ENCODE results near the gene SLC12A4. TPM values are rescaled to one million over a fixed set of nuclear protein-coding genes. Genes with fewer than 3 reads are reported as not detected.

SLC12A4 gene
- total and polyA plus RNA-seq, 2 of the 13 experiments (the other 11 are each of a cell fraction or from before 2014, with no cell fraction given) = 65.1 to 84.3 TPM

- Histone ChIP-seq H2AFZ (ENCODE audit: low read length) (no peak overlapping the region), H3K4me1 (ENCODE audit: insufficient read depth, low read length) (peaks cover 42% of the 10 kb centered on the region), H3K4me2 (ENCODE audit: low read depth, low read length) (no peak overlapping the region), H3K27ac (ENCODE audit: extremely low read length, insufficient read depth, low read length) (no peak overlapping the region), H3K9me3 (ENCODE audit: low read length) (no peaks in the 10 kb centered on the region), H3K4me3 (replicated peaks in 1 of 3; ENCODE audit: insufficient read depth in 1 of 3, low read depth in 2 of 3, low read length in 3 of 3) (no peak overlapping the region), H3K9ac (ENCODE audit: insufficient read depth, low read depth, low read length) (no peak overlapping the region), H3K79me2 (ENCODE audit: insufficient read depth, low read length) (peaks cover 56% of the 10 kb centered on the region), H3K36me3 (replicated peaks in 1 of 2; ENCODE audit: control insufficient read depth in 1 of 2, insufficient read depth in 2 of 2, low read length in 2 of 2) (peaks cover 47 to 63% of the 10 kb centered on the region in 2 experiments), H4K20me1 (ENCODE audit: insufficient read depth, low read length) (peaks cover 18% of the 10 kb centered on the region), H3K27me3 (ENCODE audit: control insufficient read depth in 1 of 2, insufficient read depth in 2 of 2, low read length in 2 of 2) (no peaks in the 10 kb centered on the region; a peak in 1 of 5 replicates)
- DNase-seq (ENCODE audit: low spot score) (no peak), FAIRE-seq (no peak), ATAC-seq (no peak)
- 99% methylated on average over 8 of the region's 8 CpGs for WGBS (ENCODE audit: low lambda C conversion rate)
- BruUV-seq (replicated peaks) = no TSS peak
- TF ChIP-seq HOXD1 (CRISPR knock-in tag; IDR thresholded peaks at IDR 0.05) (0 out of 2 replicates have a peak, but pooled peaks have one; percentile 40), POLR2A (IDR thresholded peaks at IDR 0.05; ENCODE audit: insufficient read depth in 1 of 2, low read depth in 2 of 2, low read length in 2 of 2) (0 out of 4 replicates have a peak, but pooled peaks of 1 of the 2 experiments have one; percentile 2), EHMT2 (IDR thresholded peaks at IDR 0.05; ENCODE audit: borderline replicate concordance, low read depth, low read length) (no peak), RBM22 (optimal IDR thresholded peaks at IDR 0.05; ENCODE audit: low read length) (peak; percentile 58), MEF2D (CRISPR knock-in tag; IDR thresholded peaks at IDR 0.05) (0 out of 2 replicates have a peak, but pooled peaks have one; percentile 24)
- TF ChIP-seq, protein P1, sequence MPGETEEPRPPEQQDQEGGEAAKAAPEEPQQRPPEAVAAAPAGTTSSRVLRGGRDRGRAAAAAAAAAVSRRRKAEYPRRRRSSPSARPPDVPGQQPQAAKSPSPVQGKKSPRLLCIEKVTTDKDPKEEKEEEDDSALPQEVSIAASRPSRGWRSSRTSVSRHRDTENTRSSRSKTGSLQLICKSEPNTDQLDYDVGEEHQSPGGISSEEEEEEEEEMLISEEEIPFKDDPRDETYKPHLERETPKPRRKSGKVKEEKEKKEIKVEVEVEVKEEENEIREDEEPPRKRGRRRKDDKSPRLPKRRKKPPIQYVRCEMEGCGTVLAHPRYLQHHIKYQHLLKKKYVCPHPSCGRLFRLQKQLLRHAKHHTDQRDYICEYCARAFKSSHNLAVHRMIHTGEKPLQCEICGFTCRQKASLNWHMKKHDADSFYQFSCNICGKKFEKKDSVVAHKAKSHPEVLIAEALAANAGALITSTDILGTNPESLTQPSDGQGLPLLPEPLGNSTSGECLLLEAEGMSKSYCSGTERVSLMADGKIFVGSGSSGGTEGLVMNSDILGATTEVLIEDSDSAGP (CRISPR knock-in tag; IDR thresholded peaks at IDR 0.05; ENCODE audit: borderline replicate concordance) = peak; percentile 36; the same call in 1 of the 2 replicates
- POLR2A ChIA-PET = interaction anchor here (1.6 to 12.9 kb wide), 2 partner anchors 17 to 26 kb away, joined by 3 to 226 read pairs; partner anchors contain the start of gene LCAT
- intact Hi-C loops (cut with micrococcal nuclease; ENCODE audit: unreplicated experiment) = no loop called here
- in situ Hi-C loops (cut with HindIII; ENCODE audit: extremely low pct_ligation_motif_present, low pct_unique_long_range_greater_than_20kb) = no loop called here
- CTCF ChIA-PET (ENCODE audit: low intra/inter-chr PET ratio, low total read pairs) = no interaction called here
These were observed 6.3 kb downstream of the SLC12A4 start for GRCh38 chr16:67962135-67962534.

DNA sequence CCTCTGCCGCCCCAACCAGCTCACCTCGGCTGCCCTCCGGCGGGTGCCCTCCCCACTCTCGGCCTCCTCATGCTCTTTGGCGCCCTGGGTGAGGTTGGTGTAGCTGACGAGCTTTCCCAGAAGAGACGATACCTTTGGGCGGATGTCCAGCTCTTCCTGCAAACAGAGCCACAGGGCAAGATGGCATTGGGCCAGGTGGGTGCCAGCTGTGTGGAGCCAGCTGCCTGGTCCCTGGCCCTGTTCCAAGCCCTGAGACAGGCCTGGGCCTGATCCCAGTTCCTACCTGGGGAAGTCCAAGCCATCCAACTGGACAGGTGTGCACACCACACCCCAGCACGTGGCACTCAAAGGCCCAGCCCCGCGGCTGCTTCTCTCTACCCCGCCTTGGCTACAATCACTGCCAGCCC, 6.9 kb downstream of the SLC12A4 start:
- BruUV-seq (replicated peaks) = no TSS peak
- intact Hi-C loops (cut with micrococcal nuclease; ENCODE audit: unreplicated experiment) (no loop called here), in situ Hi-C loops (cut with HindIII; ENCODE audit: extremely low pct_ligation_motif_present, low pct_unique_long_range_greater_than_20kb) (no loop called here)
- Histone ChIP-seq H3K4me1 (ENCODE audit: insufficient read depth, low read length) (peaks cover 36% of the 10 kb centered on the region), H3K36me3 (replicated peaks in 1 of 2; ENCODE audit: control insufficient read depth in 1 of 2, insufficient read depth in 2 of 2, low read length in 2 of 2) (peaks cover 47 to 63% of the 10 kb centered on the region in 2 experiments), H2AFZ (ENCODE audit: low read length) (no peak overlapping the region), H3K4me3 (replicated peaks in 1 of 3; ENCODE audit: insufficient read depth in 1 of 3, low read depth in 2 of 3, low read length in 3 of 3) (no peak overlapping the region), H3K9ac (ENCODE audit: insufficient read depth, low read depth, low read length) (no peak overlapping the region), H3K27me3 (ENCODE audit: control insufficient read depth in 1 of 2, insufficient read depth in 2 of 2, low read length in 2 of 2) (no peaks in the 10 kb centered on the region; a peak in 1 of 5 replicates), H3K79me2 (ENCODE audit: insufficient read depth, low read length) (peaks cover 50% of the 10 kb centered on the region), H3K27ac (ENCODE audit: extremely low read length, insufficient read depth, low read length) (no peak overlapping the region), H4K20me1 (ENCODE audit: insufficient read depth, low read length) (peaks cover 14% of the 10 kb centered on the region), H3K4me2 (ENCODE audit: low read depth, low read length) (no peak overlapping the region), H3K9me3 (ENCODE audit: low read length) (no peaks in the 10 kb centered on the region)
- ATAC-seq (no peak), DNase-seq (ENCODE audit: low spot score) (no peak), FAIRE-seq (no peak)
- ChIA-PET POLR2A (interaction anchor here (1.6 to 12.9 kb wide), 2 partner anchors 16 to 26 kb away, joined by 3 to 226 read pairs; partner anchors contain the start of gene LCAT), CTCF (ENCODE audit: low intra/inter-chr PET ratio, low total read pairs) (no interaction called here)
- WGBS (ENCODE audit: low lambda C conversion rate) = 97% methylated on average over 9 of the region's 13 CpGs
- TF ChIP-seq EED (CRISPR knock-in tag; IDR thresholded peaks at IDR 0.05) (no peak), ZNF350 (CRISPR knock-in tag; IDR thresholded peaks at IDR 0.05; ENCODE audit: borderline replicate concordance, low read depth) (0 out of 2 replicates have a peak, but pooled peaks have one; percentile 27), SATB2 (CRISPR knock-in tag; IDR thresholded peaks at IDR 0.05) (no peak), NFKB2 (CRISPR knock-in tag; IDR thresholded peaks at IDR 0.05; ENCODE audit: borderline replicate concordance) (peak; percentile 29; the same call in 1 of the 2 replicates), ZNF558 (CRISPR knock-in tag; IDR thresholded peaks at IDR 0.05; ENCODE audit: borderline replicate concordance) (no peak), POLR2AphosphoS5 (IDR thresholded peaks at IDR 0.05; ENCODE audit: low read depth, low read length) (peak; percentile 15; the same call in 1 of the 2 replicates), ZNF724P (CRISPR knock-in tag; IDR thresholded peaks at IDR 0.05; ENCODE audit: borderline replicate concordance) (0 out of 2 replicates have a peak, but pooled peaks have one; percentile 36), AKAP8 (CRISPR knock-in tag; IDR thresholded peaks at IDR 0.05) (0 out of 2 replicates have a peak, but pooled peaks have one; percentile 40), ZNF552 (CRISPR knock-in tag; IDR thresholded peaks at IDR 0.05; ENCODE audit: borderline replicate concordance) (0 out of 2 replicates have a peak, but pooled peaks have one; percentile 29), TAF1 (CRISPR knock-in tag; IDR thresholded peaks at IDR 0.05) (no peak)
- TF ChIP-seq, protein P1 (CRISPR knock-in tag; IDR thresholded peaks at IDR 0.05; ENCODE audit: borderline replicate concordance) = peak; percentile 24; the same call in 1 of the 2 replicates
